Right lobe of liver (tissue), 6 donors: Measurements from ENCODE around the gene CA11. TPM values are rescaled to one million over a fixed set of nuclear protein-coding genes. Genes with fewer than 3 reads are reported as not detected.

Source experiments
- ATAC-seq, 4 donors: fragments of 200-7000 bp; cut with Tn5 transposase; one replicate each; pipeline ENCODE4 v1.9.1; 2020; ENCODE audit warnings: mild to moderate bottlenecking in 4 of 4, moderate library complexity in 4 of 4
- DNase-seq, 3 donors: peaks; one replicate each; pipeline ENCODE4 v3.0.0-alpha.2; 2020
- H3K27ac ChIP-seq, 3 donors: fragments of 200-600 bp; one replicate each; pipeline ENCODE4 v1.8.0; 2022
- H3K27me3 ChIP-seq, 2 donors: fragments of 200-600 bp; one replicate each; pipeline ENCODE4 v1.8.0; 2022
- H3K36me3 ChIP-seq, 4 donors: fragments of 200-600 bp; sonication (generic) in 1 of 4; one replicate each; pipeline versions ENCODE4 v1.5.1 to v1.8.0; 2017 to 2022; ENCODE audit warnings: control low read depth in 1 of 4
- H3K4me1 ChIP-seq, 4 donors: fragments of 200-600 bp; sonication (generic) in 1 of 4; one replicate each; pipeline versions ENCODE4 v1.5.1 to v1.8.0; 2017 to 2022; ENCODE audit warnings: control low read depth in 1 of 4
- H3K4me3 ChIP-seq, 3 donors: fragments of 200-600 bp; one replicate each; pipeline ENCODE4 v1.8.0; 2022
- H3K9me3 ChIP-seq, 4 donors: fragments of 200-600 bp; sonication (generic) in 1 of 4; one replicate each; pipeline versions ENCODE4 v1.5.1 to v1.8.0; 2017 to 2022; ENCODE audit warnings: control low read depth in 1 of 4
- POLR2A ChIP-seq: fragments of 450-650 bp; IDR thresholded peaks from one replicate; pipeline ENCODE4 v1.6.1; 2017; ENCODE audit warnings: antibody characterized with exemption, mild to moderate bottlenecking
- whole genome bisulfite sequencing: methylation state at CpG from one replicate; pipeline ENCODE4 v1.1.6; 2018; ENCODE audit warnings: low coverage, low lambda C conversion rate; ENCODE audit not compliant: insufficient coverage; ENCODE audit errors: missing lambda C conversion rate; 5-methylcytosine and 5-hydroxymethylcytosine counted together
- intact Hi-C, 2 donors: fragments of 100-400 bp; cut with DNase I; formaldehyde crosslinking; loops; one replicate each; pipeline versions ENCODE4 v1.11.2 to v1.14.1; 2022
- total RNA-seq, 6 experiments: library from RNA; depleted of rRNA in 2 of 6; stranded (reverse); fragments of >200 nt in 2 of 6; fragmentation: NEBNext Ultra II Directional in 3 of 6; extraction: Animal tissue kit (Norgen Biotek cat#: 25700) in 3 of 6; gene quantifications; one replicate each; pipeline versions ENCODE4 v1.1.0 to v1.2.4, GENCODE V29; 2016 to 2023
- TF ChIP-seq, protein P1 (sequence below), 4 donors: fragments of 200-600 bp in 3 of 4; fragments of 450-650 bp in 1 of 4; IDR thresholded peaks; one replicate each; pipeline versions ENCODE4 v1.5.1 to v1.8.0; 2016 to 2022; ENCODE audit warnings: antibody characterized with exemption in 4 of 4, mild to moderate bottlenecking in 2 of 4
- donor health status: DM: no; HTN: yes; CAD: no.
- donor health status: DM: no; HTN: no; CAD: no.
- donor health status: DM: no; HTN: no; CAD: no.
- donor health status: DM: no; HTN: yes; CAD: no.
- donor health status: DM: no; HTN: yes; CAD: no.

CA11 gene
- total RNA-seq, 6 experiments from 2014 or later = 0.25 to 2.0 (median 0.54) TPM

DNA sequence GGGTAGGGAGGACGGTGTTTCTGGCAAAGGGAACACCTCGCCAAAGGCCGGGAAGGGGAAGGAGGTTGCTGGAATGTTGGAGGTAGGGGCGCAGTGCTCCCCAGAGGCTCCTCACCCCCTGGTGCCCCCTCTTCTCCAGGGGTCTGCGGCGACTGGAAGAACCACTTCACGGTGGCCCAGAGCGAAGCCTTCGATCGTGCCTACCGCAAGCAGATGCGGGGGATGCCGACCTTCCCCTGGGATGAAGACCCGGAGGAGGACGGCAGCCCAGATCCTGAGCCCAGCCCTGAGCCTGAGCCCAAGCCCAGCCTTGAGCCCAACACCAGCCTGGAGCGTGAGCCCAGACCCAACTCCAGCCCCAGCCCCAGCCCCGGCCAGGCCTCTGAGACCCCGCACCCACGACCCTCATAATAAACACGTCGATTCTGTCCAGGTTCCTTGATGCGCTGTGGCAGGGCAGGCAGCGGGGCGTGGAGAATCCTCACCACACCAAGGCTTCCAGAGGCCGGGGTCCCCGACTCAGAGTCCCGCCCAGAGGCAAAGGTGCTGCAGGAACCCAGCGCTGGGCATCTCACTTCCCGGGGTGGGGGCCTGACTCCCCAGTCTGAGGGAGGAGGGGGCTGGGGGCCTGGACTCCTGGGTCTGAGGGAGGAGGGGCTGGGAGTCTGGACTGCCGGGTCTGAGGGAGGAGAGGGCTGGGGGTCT lies 46.8 kb downstream of the CA11 start:
- Histone ChIP-seq H3K27me3 (no peaks in the 10 kb centered on the region), H3K9me3 (no peaks in the 10 kb centered on the region), H3K36me3 (no peaks in the 10 kb centered on the region), H3K4me3 (no peak overlapping the region), H3K27ac (no peak overlapping the region), H3K4me1 (no peaks in the 10 kb centered on the region)
- no peak for TF ChIP-seq POLR2A
- TF ChIP-seq, protein P1, sequence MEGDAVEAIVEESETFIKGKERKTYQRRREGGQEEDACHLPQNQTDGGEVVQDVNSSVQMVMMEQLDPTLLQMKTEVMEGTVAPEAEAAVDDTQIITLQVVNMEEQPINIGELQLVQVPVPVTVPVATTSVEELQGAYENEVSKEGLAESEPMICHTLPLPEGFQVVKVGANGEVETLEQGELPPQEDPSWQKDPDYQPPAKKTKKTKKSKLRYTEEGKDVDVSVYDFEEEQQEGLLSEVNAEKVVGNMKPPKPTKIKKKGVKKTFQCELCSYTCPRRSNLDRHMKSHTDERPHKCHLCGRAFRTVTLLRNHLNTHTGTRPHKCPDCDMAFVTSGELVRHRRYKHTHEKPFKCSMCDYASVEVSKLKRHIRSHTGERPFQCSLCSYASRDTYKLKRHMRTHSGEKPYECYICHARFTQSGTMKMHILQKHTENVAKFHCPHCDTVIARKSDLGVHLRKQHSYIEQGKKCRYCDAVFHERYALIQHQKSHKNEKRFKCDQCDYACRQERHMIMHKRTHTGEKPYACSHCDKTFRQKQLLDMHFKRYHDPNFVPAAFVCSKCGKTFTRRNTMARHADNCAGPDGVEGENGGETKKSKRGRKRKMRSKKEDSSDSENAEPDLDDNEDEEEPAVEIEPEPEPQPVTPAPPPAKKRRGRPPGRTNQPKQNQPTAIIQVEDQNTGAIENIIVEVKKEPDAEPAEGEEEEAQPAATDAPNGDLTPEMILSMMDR (IDR thresholded peaks at IDR 0.05) = no peak
- DNase-seq (no peak), ATAC-seq (no peak)
- WGBS = 55% methylated on average over 4 of the region's 30 CpGs
- intact Hi-C loops = loop anchor here in 1 of 2 donors (10.0 kb wide), 1 partner anchor 104 kb away; no protein-coding TSS in a partner anchor

DNA sequence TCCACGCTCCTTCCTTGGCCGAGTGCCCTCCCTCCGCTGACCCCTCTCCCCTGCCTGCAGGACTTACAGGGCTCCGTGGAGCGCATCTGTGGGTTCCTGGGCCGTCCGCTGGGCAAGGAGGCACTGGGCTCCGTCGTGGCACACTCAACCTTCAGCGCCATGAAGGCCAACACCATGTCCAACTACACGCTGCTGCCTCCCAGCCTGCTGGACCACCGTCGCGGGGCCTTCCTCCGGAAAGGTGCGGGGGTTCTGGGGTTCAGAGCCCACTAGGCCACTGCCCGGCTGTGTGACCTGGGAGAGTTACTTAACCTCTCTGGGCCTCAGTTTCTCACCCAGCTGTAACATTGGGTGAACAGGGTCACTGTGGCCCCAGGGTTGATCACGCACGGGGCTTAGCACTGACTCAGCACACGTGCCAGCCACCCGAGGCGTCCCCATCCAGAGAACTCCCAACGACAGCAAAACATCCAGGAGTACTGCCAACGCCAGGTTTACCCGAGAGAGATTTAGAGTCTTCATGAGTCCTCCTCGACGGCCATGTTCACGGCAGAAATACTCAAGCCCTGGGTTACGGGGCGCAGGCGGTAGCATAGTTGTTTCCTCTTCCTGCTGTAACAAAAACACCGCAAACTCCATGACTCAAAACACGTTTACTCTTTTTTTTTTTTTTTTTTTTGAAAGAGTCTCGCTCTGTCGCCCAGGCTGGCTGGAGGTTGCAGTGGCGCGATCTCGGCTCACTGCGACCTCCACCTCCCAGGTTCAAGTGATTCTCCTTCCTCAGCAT lies 49.1 kb downstream of the CA11 start:
- no peak overlapping the region for H3K4me3 ChIP-seq
- no peaks in the 10 kb centered on the region for H3K36me3 ChIP-seq
- no peaks in the 10 kb centered on the region for H3K4me1 ChIP-seq
- DNase-seq (no peak), ATAC-seq (no peak)
- 65% methylated on average over 18 of the region's 39 CpGs for WGBS
- intact Hi-C loops = loop anchor here in 1 of 2 donors (10.0 kb wide), 1 partner anchor 102 kb away; no protein-coding TSS in a partner anchor
- TF ChIP-seq POLR2A = no peak
- TF ChIP-seq, protein P1 (IDR thresholded peaks at IDR 0.05) = no peak
- no peak overlapping the region for H3K27ac ChIP-seq
- H3K9me3 ChIP-seq = no peaks in the 10 kb centered on the region
- H3K27me3 ChIP-seq = no peaks in the 10 kb centered on the region

DNA sequence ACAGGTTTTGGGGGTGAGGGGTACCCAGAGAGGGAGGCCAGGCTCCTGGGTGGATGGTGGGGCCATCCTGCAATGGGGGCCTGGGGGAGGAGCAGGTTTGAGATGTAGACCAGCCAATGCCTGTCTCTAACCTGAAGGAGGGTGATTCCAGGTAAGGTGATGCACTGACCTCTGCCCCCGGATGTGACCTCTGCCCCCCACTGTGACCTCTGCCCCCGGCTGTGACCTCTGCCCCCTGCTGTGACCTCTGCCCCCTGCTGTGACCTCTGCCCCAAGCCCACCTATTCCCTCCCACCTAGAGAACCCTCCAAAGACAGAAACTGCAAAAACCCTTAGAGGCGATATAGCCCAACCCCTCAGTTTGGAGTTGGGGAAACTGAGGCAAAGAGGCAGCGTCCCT lies 49.8 kb downstream of the CA11 start:
- intact Hi-C loops = loop anchor here in 1 of 2 donors (10.0 kb wide), 1 partner anchor 101 kb away; no protein-coding TSS in a partner anchor

DNA sequence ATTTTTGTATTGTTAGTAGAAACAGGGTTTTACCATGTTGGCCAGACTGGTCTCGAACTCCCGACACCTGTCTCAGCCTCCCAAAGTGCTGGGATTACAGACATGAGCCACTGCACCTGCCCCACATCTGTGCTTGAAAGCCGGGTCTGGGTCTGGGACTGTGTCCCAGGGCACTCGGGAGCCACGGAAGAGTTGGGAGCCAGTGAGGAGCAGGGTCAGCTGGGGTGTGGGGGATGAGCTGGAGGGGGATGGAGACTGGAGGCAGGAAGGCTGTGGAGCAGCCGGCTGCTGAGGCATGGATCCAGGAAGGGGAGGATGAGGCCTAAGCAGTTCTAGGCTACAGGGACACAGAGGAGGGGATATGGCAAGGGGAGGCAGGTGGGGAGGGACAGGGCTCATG lies 50.2 kb downstream of the CA11 start:
- intact Hi-C loops = loop anchor here in 1 of 2 donors (10.0 kb wide), 1 partner anchor 101 kb away; no protein-coding TSS in a partner anchor
- ATAC-seq = no peak
- 70% methylated on average over 4 of the region's 6 CpGs for WGBS
- Histone ChIP-seq H3K9me3 (no peaks in the 10 kb centered on the region), H3K36me3 (no peaks in the 10 kb centered on the region), H3K27me3 (no peaks in the 10 kb centered on the region), H3K27ac (no peak overlapping the region), H3K4me1 (no peaks in the 10 kb centered on the region), H3K4me3 (no peak overlapping the region)
- DNase-seq = no peak
- no peak for TF ChIP-seq POLR2A

More for the DNA sequence above, 49.8 kb downstream of the CA11 start:
- Histone ChIP-seq H3K27ac (no peak overlapping the region), H3K36me3 (no peaks in the 10 kb centered on the region), H3K9me3 (no peaks in the 10 kb centered on the region), H3K4me3 (no peak overlapping the region), H3K27me3 (no peaks in the 10 kb centered on the region), H3K4me1 (no peaks in the 10 kb centered on the region)
- 49% methylated on average over 2 of the region's 4 CpGs for WGBS
- TF ChIP-seq, protein P1 (IDR thresholded peaks at IDR 0.05) = no peak
- no peak for TF ChIP-seq POLR2A
- ATAC-seq (no peak), DNase-seq (no peak)

DNA sequence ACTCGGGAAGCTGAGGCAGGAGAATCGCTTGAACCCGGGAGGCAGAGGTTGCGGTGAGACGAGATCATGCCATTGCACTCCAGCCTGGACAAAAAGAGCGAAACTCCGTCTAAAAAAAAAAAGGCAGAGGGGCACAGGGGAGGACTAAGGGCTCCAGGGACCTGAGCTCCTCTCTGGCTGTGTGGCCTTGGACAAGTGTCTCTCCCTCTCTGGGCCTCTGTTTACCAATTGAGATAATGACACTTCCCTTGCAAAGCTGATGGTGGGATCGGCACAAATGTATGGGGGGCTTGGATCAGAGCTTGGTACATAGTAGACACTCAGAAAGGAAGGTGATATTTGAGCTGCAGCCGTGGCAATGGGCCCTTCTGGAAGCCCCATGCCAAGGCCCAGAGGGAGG lies 50.8 kb downstream of the CA11 start:
- no peak for TF ChIP-seq POLR2A
- TF ChIP-seq, protein P1 (IDR thresholded peaks at IDR 0.05) = no peak
- DNase-seq (no peak), ATAC-seq (no peak)
- Histone ChIP-seq H3K36me3 (no peaks in the 10 kb centered on the region), H3K27ac (no peak overlapping the region), H3K4me3 (no peak overlapping the region), H3K4me1 (no peaks in the 10 kb centered on the region), H3K27me3 (no peaks in the 10 kb centered on the region), H3K9me3 (no peaks in the 10 kb centered on the region)
- intact Hi-C loops = loop anchor here in 1 of 2 donors (10.0 kb wide), 1 partner anchor 100 kb away; no protein-coding TSS in a partner anchor
- 77% methylated on average over 5 of the region's 9 CpGs for WGBS
